HepG2 (cell line): ENCODE measurements around the gene ZNF554. TPM values are rescaled to one million over a fixed set of nuclear protein-coding genes. Genes with fewer than 3 reads are reported as not detected.

Experiments
- ATAC-seq: fragments of 200-7000 bp; cut with Tn5 transposase; 3 replicates; pipeline ENCODE4 v1.9.1; 2020; ENCODE audit warnings: mild to moderate bottlenecking, moderate library complexity
- BruUV-seq: library from RNA; stranded (reverse); fragments of 400-500 nt; replicated peaks from 2 replicates; lab custom pipeline; 2021; lab: Mats Ljungman, UMichigan
- CTCF ChIA-PET: fragments of 300-600 bp; formaldehyde crosslinking; extraction: SDS; loops from one replicate; lab custom pipeline; 2021; ENCODE audit warnings: low total read pairs, inconsistent platforms, low intra/inter-chr PET ratio; lab: Yijun Ruan, JAX
- POLR2A ChIA-PET: fragments of 350-600 bp; sonication (Branson Sonifier 250); formaldehyde crosslinking; loops from one replicate; lab custom pipeline; 2020; ENCODE audit warnings: antibody characterized with exemption, inconsistent platforms; lab: Yijun Ruan, JAX
- DNase-seq: peaks from one replicate; pipeline ENCODE4 v3.0.0-alpha.2; 2015; ENCODE audit warnings: low spot score
- FAIRE-seq: peaks from 3 replicates; lab custom pipeline; 2011; peaks lifted over from hg19 to GRCh38; lab: Jason Lieb, UNC
- H2AFZ ChIP-seq: one replicate; pipeline ENCODE4 v1.6.1; 2011; ENCODE audit warnings: low read length, inconsistent platforms
- H3K27ac ChIP-seq: fragments of 300-600 bp; 3 replicates; pipeline ENCODE4 v1.8.0; 2011; ENCODE audit warnings: mixed run types, mild to moderate bottlenecking, mixed read lengths, low read length, inconsistent platforms; ENCODE audit not compliant: insufficient read depth; ENCODE audit errors: extremely low read length
- H3K27me3 ChIP-seq, 2 experiments: fragments of 200-600 bp in 1 of 2; 2 replicates in 1 of 2; 3 replicates in 1 of 2; pipeline versions ENCODE4 v1.6.0 to v1.8.0; 2011; ENCODE audit warnings: low read length in 2 of 2, mild to moderate bottlenecking in 2 of 2, moderate library complexity in 2 of 2, inconsistent platforms in 1 of 2; ENCODE audit not compliant: insufficient read depth in 2 of 2, control insufficient read depth in 1 of 2
- H3K36me3 ChIP-seq, 2 experiments: fragments of 200-600 bp in 1 of 2; replicated peaks in 1 of 2; 2 replicates in 1 of 2; 3 replicates in 1 of 2; pipeline versions ENCODE4 v1.5.1 to v1.8.0; 2011; ENCODE audit warnings: low read length in 2 of 2, inconsistent platforms in 1 of 2; ENCODE audit not compliant: insufficient read depth in 2 of 2, control insufficient read depth in 1 of 2
- H3K4me1 ChIP-seq: 2 replicates; pipeline ENCODE4 v1.5.1; 2012; ENCODE audit warnings: low read length, inconsistent platforms; ENCODE audit not compliant: insufficient read depth
- H3K4me2 ChIP-seq: 2 replicates; pipeline ENCODE4 v1.6.0; 2011; ENCODE audit warnings: low read depth, low read length, inconsistent platforms
- H3K4me3 ChIP-seq, 3 experiments: fragments of 200-600 bp in 1 of 3; sonication (generic), shearing (Covaris generic) in 1 of 3; replicated peaks in 1 of 3; 2 replicates each; pipeline ENCODE4 v1.5.1; 2011 to 2016; ENCODE audit warnings: low read length in 3 of 3, inconsistent platforms in 2 of 3, low read depth in 2 of 3, mild to moderate bottlenecking in 2 of 3, control low read depth in 1 of 3, mixed read lengths in 1 of 3; ENCODE audit not compliant: insufficient read depth in 1 of 3
- H3K79me2 ChIP-seq: one replicate; pipeline ENCODE4 v1.6.1; 2011; ENCODE audit warnings: low read length, inconsistent platforms; ENCODE audit not compliant: insufficient read depth
- H3K9ac ChIP-seq: 2 replicates; pipeline ENCODE4 v1.6.0; 2011; ENCODE audit warnings: mild to moderate bottlenecking, low read depth, low read length, inconsistent platforms; ENCODE audit not compliant: insufficient read depth
- H3K9me3 ChIP-seq: 2 replicates; pipeline ENCODE4 v1.5.1; 2012; ENCODE audit warnings: mild to moderate bottlenecking, low read length
- H4K20me1 ChIP-seq: 2 replicates; pipeline ENCODE4 v1.6.0; 2011; ENCODE audit warnings: inconsistent platforms, mild to moderate bottlenecking, low read length, moderate library complexity; ENCODE audit not compliant: insufficient read depth
- KAT8 ChIP-seq: IDR thresholded peaks from 2 replicates; pipeline ENCODE4 v1.6.1; 2016; ENCODE audit warnings: missing genetic modification reagents, missing compliant biosample characterization
- SNAI1 ChIP-seq: sonication (generic); formaldehyde crosslinking; IDR thresholded peaks from 2 replicates; pipeline ENCODE4 v1.5.0; 2020; ENCODE audit warnings: mild to moderate bottlenecking, missing genetic modification reagents, borderline replicate concordance
- SNAPC4 ChIP-seq: sonication (generic); formaldehyde crosslinking; IDR thresholded peaks from 2 replicates; pipeline ENCODE4 v1.4.0; 2020; ENCODE audit warnings: mild to moderate bottlenecking, missing genetic modification reagents
- ZHX2 ChIP-seq, 2 experiments: sonication (generic) in 1 of 2; formaldehyde crosslinking in 1 of 2; IDR thresholded peaks; 2 replicates each; pipeline versions ENCODE4 v1.6.1 to v1.9.0; 2014 to 2022; ENCODE audit warnings: antibody characterized with exemption in 1 of 2, borderline replicate concordance in 1 of 2, inconsistent platforms in 1 of 2, low read depth in 1 of 2, missing genetic modification reagents in 1 of 2
- ZMYM4 ChIP-seq: sonication (generic); formaldehyde crosslinking; IDR thresholded peaks from 2 replicates; pipeline ENCODE4 v1.8.1; 2023; ENCODE audit warnings: mild to moderate bottlenecking, missing genetic modification reagents
- ZNF770 ChIP-seq: sonication (generic); formaldehyde crosslinking; IDR thresholded peaks from 2 replicates; pipeline ENCODE4 v1.5.0; 2020; ENCODE audit warnings: mild to moderate bottlenecking, missing genetic modification reagents
- WGBS: methylation state at CpG from one replicate; pipeline ENCODE4 v1.1.6; 2017; ENCODE audit warnings: low lambda C conversion rate; 5-methylcytosine and 5-hydroxymethylcytosine counted together
- in situ Hi-C: cut with HindIII; loops from 2 replicates; pipeline ENCODE4 v1.10.0; 2017; ENCODE audit warnings: low pct_unique_long_range_greater_than_20kb; ENCODE audit not compliant: extremely low pct_ligation_motif_present
- intact Hi-C: fragments of 100-400 bp; cut with micrococcal nuclease; formaldehyde crosslinking; loops from one replicate; pipeline ENCODE4 v1.10.0; 2022; ENCODE audit not compliant: unreplicated experiment
- polyA plus RNA-seq, 8 experiments: library from polyadenylated mRNA; depleted of rRNA in 3 of 8; stranded (reverse) in 7 of 8; unstranded in 1 of 8; fragments of >200 nt; fragmentation: Illumina TruSeq in 4 of 8; extraction: Trizol in 4 of 8; gene quantifications; 2 replicates each; pipeline versions ENCODE4 v1.2.1 to v1.2.3, GENCODE V29; 2011 to 2016; ENCODE audit warnings: low read depth in 4 of 8, missing spikeins in 1 of 8, mixed read lengths in 1 of 8; ENCODE audit not compliant: insufficient read depth in 1 of 8
- total RNA-seq, 5 experiments: library from RNA; depleted of rRNA; stranded (reverse); fragments of >200 nt; fragmentation: Illumina TruSeq; extraction: Trizol; gene quantifications; 2 replicates each; pipeline ENCODE4 v1.2.3, GENCODE V29; 2016; ENCODE audit warnings: low read depth in 1 of 5

The ZNF554 gene
- total and polyA plus RNA-seq, 2 of the 13 experiments (the other 11 are each of a cell fraction or from before 2014, with no cell fraction given) = 2.2 to 2.7 TPM

- TF ChIP-seq SNAPC4 = no peak
Observed at GRCh38 chr19:2783781-2784145, 35.9 kb upstream of the ZNF554 start (continued).

- intact Hi-C loops (no loop called here), in situ Hi-C loops (no loop called here)
- ChIA-PET POLR2A (interaction anchor here (0.9 to 1.5 kb wide), 7 partner anchors 10 to 165 kb away, joined by 4 to 14 read pairs (median 5); partner anchors contain the start of genes SLC39A3, ZNF554, ZNF555 and ZNF556), CTCF (no interaction called here)
- peak within 1 kb of the TSS; percentile 93 for H3K9ac ChIP-seq
- WGBS = 0% methylated on average over 20 of the region's 78 CpGs
- H4K20me1 ChIP-seq = peaks cover 12% of the 10 kb centered on the region
- peak within 1 kb of the TSS; percentile 97 for H3K4me2 ChIP-seq
- peaks cover 0 to 4% of the 10 kb centered on the region in 2 experiments; a peak in 2 of 5 replicates for H3K36me3 ChIP-seq
- FAIRE-seq (peak; percentile 93), DNase-seq (peak; percentile 97), ATAC-seq (peak; percentile 85)
- peaks cover 61% of the 10 kb centered on the region for H3K79me2 ChIP-seq
- peaks cover 82% of the 10 kb centered on the region for H3K4me1 ChIP-seq
- no peaks in the 10 kb centered on the region for H3K9me3 ChIP-seq
- TSS peak; percentile 83 for BruUV-seq
- peak within 1 kb of the TSS; percentile 67 for H3K27ac ChIP-seq
- H3K27me3 ChIP-seq = no peaks in the 10 kb centered on the region; a peak in 1 of 5 replicates
- H2AFZ ChIP-seq = peak within 1 kb of the TSS; percentile 16
- peak within 1 kb of the TSS; percentile 78 to 90 (median 80) for H3K4me3 ChIP-seq
- TF ChIP-seq SNAI1 (CRISPR knock-in tag) (0 out of 2 replicates have a peak, but pooled peaks have one; percentile 59), ZHX2 (IDR thresholded peaks at IDR 0.05; ENCODE audit: low read depth) (peak; percentile 25; the same call in 1 of the 2 replicates), ZHX2 (CRISPR knock-in tag; IDR thresholded peaks at IDR 0.05; ENCODE audit: borderline replicate concordance) (no peak), ZMYM4 (CRISPR knock-in tag) (no peak), ZNF770 (CRISPR knock-in tag) (no peak), KAT8 (CRISPR knock-in tag) (peak; percentile 27; the same call in 1 of the 2 replicates)
Observed at GRCh38 chr19:2785244-2785997, 34.2 kb upstream of the ZNF554 start, which contains the start of gene THOP1. TSS of gene THOP1 (plus strand) at chr19:2785503. CDS start at chr19:2785663, 160 bp downstream.
